ENCODE measurements around the gene RERE. TPM values are rescaled to one million over a fixed set of nuclear protein-coding genes. Genes with fewer than 3 reads are reported as not detected.
A peak's percentile ranks its signal among the peaks of the same experiment; 100 is the strongest.

RERE gene
- polyA plus RNA-seq, 1 of the 3 experiments (the other 2 are of a cell fraction) = 8.1 TPM

- no peak for TF ChIP-seq IRF3 (IDR thresholded peaks at IDR 0.05; ENCODE audit: low read depth, low read length)
- TF ChIP-seq MAX (IDR thresholded peaks at IDR 0.05; ENCODE audit: low read depth) = peak; percentile 54
- no peak for TF ChIP-seq FOXJ3 (CRISPR knock-in tag; IDR thresholded peaks at IDR 0.05)
- no peak for TF ChIP-seq RAD21 (IDR thresholded peaks at IDR 0.05; ENCODE audit: low read length)
- TF ChIP-seq USF1 (IDR thresholded peaks at IDR 0.05; ENCODE audit: borderline replicate concordance, low read depth) = no peak
- no peak for TF ChIP-seq MEF2A (IDR thresholded peaks at IDR 0.05; ENCODE audit: borderline replicate concordance, low read depth)
- TF ChIP-seq JUND (IDR thresholded peaks at IDR 0.05) = peak; percentile 69
- peak; percentile 58; the same call in 1 of the 2 replicates for TF ChIP-seq TEAD4 (IDR thresholded peaks at IDR 0.05; ENCODE audit: borderline replicate concordance, insufficient read depth)
- TF ChIP-seq GATA2 (CRISPR knock-in tag; IDR thresholded peaks at IDR 0.05) = no peak
- no peak for TF ChIP-seq MXI1 (IDR thresholded peaks at IDR 0.05; ENCODE audit: low read depth, low read length)
- TF ChIP-seq NFIC (IDR thresholded peaks at IDR 0.05; ENCODE audit: borderline replicate concordance) = peak; percentile 85
These were observed 473.9 kb downstream of the RERE start (continued) for GRCh38 chr1:8343464-8344001.

- H3K9ac ChIP-seq = peak overlapping the region; percentile 52; the same call in 1 of the 2 replicates
- H3K9me2 ChIP-seq = no peaks in the 10 kb centered on the region
- TF ChIP-seq CHD2 (IDR thresholded peaks at IDR 0.05; ENCODE audit: low read length, partially characterized antibody) = no peak
- no peak for TF ChIP-seq TCF12 (IDR thresholded peaks at IDR 0.05)
- no peak for TF ChIP-seq RAD21 (IDR thresholded peaks at IDR 0.05; ENCODE audit: low read length)
- TF ChIP-seq TEAD4 (IDR thresholded peaks at IDR 0.05; ENCODE audit: borderline replicate concordance, insufficient read depth) = no peak
- no peak for TF ChIP-seq TAF1 (IDR thresholded peaks at IDR 0.05; ENCODE audit: borderline replicate concordance, low read depth, low read length)
- TF ChIP-seq MXI1 (IDR thresholded peaks at IDR 0.05; ENCODE audit: low read depth, low read length) = no peak
- TF ChIP-seq SMC3 (IDR thresholded peaks at IDR 0.05; ENCODE audit: low read depth, low read length) = no peak
- no peaks in the 10 kb centered on the region for H3K9me3 ChIP-seq
- peak overlapping the region; percentile 36; the same call in 1 of the 2 replicates for H3K4me2 ChIP-seq
- H3F3A ChIP-seq (replicated peaks; ENCODE audit: insufficient read depth) = no peaks in the 10 kb centered on the region
- no peak overlapping the region; the same call in 1 of the 2 replicates for H2AFZ ChIP-seq (ENCODE audit: low read depth)
- H3K4me3 ChIP-seq (ENCODE audit: low read depth in 2 of 2, low read length in 1 of 2) = no peak overlapping the region
- H3K36me3 ChIP-seq (replicated peaks in 1 of 2; ENCODE audit: control insufficient read depth in 1 of 2, insufficient read depth in 2 of 2, low read length in 1 of 2) = no peaks in the 10 kb centered on the region
- H3K79me2 ChIP-seq (ENCODE audit: insufficient read depth) = no peaks in the 10 kb centered on the region
- H3K4me1 ChIP-seq (ENCODE audit: control insufficient read depth in 1 of 2, insufficient read depth in 2 of 2, low read depth in 1 of 2, low read length in 1 of 2) = peaks cover 5 to 6% of the 10 kb centered on the region in 2 experiments; a peak in 2 of 4 replicates
- no peaks in the 10 kb centered on the region for H3K27me3 ChIP-seq (ENCODE audit: insufficient read depth)
- CTCF ChIA-PET = interaction anchor here (1.0 kb wide), 1 partner anchor 25 kb away, joined by 3 read pairs; the partner anchor contains the start of gene SLC45A1
- no peak for DNase-seq
- H4K20me1 ChIP-seq (ENCODE audit: insufficient read depth) = no peaks in the 10 kb centered on the region
- peak overlapping the region in 1 of 2 experiments; percentile 84; a peak in 2 of 4 replicates for H3K27ac ChIP-seq (ENCODE audit: low read depth in 2 of 2, low read length in 1 of 2)
- WGBS (ENCODE audit: low lambda C conversion rate) = 84% methylated on average over 5 of the region's 11 CpGs
- POLR2A ChIA-PET = no interaction called here
These were observed 474.4 kb downstream of the RERE start for GRCh38 chr1:8343044-8343443.

Data from SK-N-SH (cell line).